Sigmoid colon (tissue), 7 donors: Measurements from ENCODE around the gene BLNK. TPM values are rescaled to one million over a fixed set of nuclear protein-coding genes. Genes with fewer than 3 reads are reported as not detected.

ENCODE experiments used
- DNase-seq: peaks from one replicate; pipeline ENCODE4 v3.0.0-alpha.2; 2019
- H3K27ac ChIP-seq, 4 donors: fragments of 200-600 bp; sonication (generic); one replicate each; pipeline ENCODE4 v1.5.1; 2016 to 2019; ENCODE audit warnings: mild to moderate bottlenecking in 1 of 4
- H3K27me3 ChIP-seq, 3 donors: fragments of 200-600 bp; sonication (generic); one replicate each; pipeline ENCODE4 v1.5.1; 2019; ENCODE audit warnings: mild to moderate bottlenecking in 1 of 3
- H3K36me3 ChIP-seq, 4 donors: fragments of 200-600 bp; sonication (generic); one replicate each; pipeline ENCODE4 v1.5.1; 2016 to 2019
- H3K4me1 ChIP-seq, 4 donors: fragments of 200-600 bp; sonication (generic); one replicate each; pipeline ENCODE4 v1.5.1; 2017 to 2019
- H3K4me3 ChIP-seq, 4 donors: fragments of 200-600 bp; sonication (generic); one replicate each; pipeline ENCODE4 v1.5.1; 2017 to 2019; ENCODE audit warnings: mild to moderate bottlenecking in 2 of 4, moderate library complexity in 1 of 4
- H3K9me3 ChIP-seq, 4 donors: fragments of 200-600 bp in 3 of 4; sonication (generic) in 3 of 4; one replicate each; pipeline versions ENCODE4 v1.5.1 to v1.6.1; 2013 to 2019
- CTCF ChIP-seq, 4 experiments: fragments of 450-650 bp in 3 of 4; fragments of 200-600 bp in 1 of 4; IDR thresholded peaks; one replicate each; pipeline ENCODE4 v1.5.1; 2016 to 2019; ENCODE audit warnings: antibody characterized with exemption in 4 of 4, mild to moderate bottlenecking in 3 of 4, moderate library complexity in 2 of 4
- EP300 ChIP-seq, 4 donors: sonication (generic); formaldehyde crosslinking; IDR thresholded peaks; one replicate each; pipeline ENCODE4 v1.6.1; 2017; ENCODE audit warnings: antibody characterized with exemption in 4 of 4
- POLR2A ChIP-seq, 2 donors: fragments of 450-650 bp; IDR thresholded peaks; one replicate each; pipeline ENCODE4 v1.6.1; 2016; ENCODE audit warnings: antibody characterized with exemption in 2 of 2, mild to moderate bottlenecking in 2 of 2, moderate library complexity in 2 of 2
- POLR2AphosphoS5 ChIP-seq, 4 donors: sonication (generic); formaldehyde crosslinking; IDR thresholded peaks; one replicate each; pipeline ENCODE4 v1.6.1; 2017; ENCODE audit warnings: antibody characterized with exemption in 4 of 4
- WGBS, 2 donors: extraction: QIAGEN DNeasy Blood & Tissue Kit; methylation state at CpG; one replicate each; pipeline ENCODE4 v1.1.7; 2013; 5-methylcytosine and 5-hydroxymethylcytosine counted together
- intact Hi-C: fragments of 100-400 bp; cut with DNase I; formaldehyde crosslinking; loops from one replicate; pipeline ENCODE4 v1.15.1; 2023
- polyA plus RNA-seq, 3 donors: library from polyadenylated mRNA; stranded (reverse); fragments of 200-250 nt; gene quantifications; one replicate each; pipeline ENCODE4 v1.2.3, GENCODE V29; 2013
- total RNA-seq, 4 donors: library from RNA; depleted of rRNA; stranded (reverse); fragments of >200 nt; gene quantifications; one replicate each; pipeline ENCODE4 v1.1.0, GENCODE V29; 2016
- donor health status: healthy with polysubstance abuse.
- donor health status: Bipolar disorder and iron deficiency.
- donor health status: healthy.

BLNK gene
- total and polyA plus RNA-seq, 7 donors, result 0.99 to 24.0 (median 2.2) TPM

GRCh38 chr10:96261132-96261531 is 10.2 kb downstream of the BLNK start:
- no peaks in the 10 kb centered on the region for H3K9me3 ChIP-seq
- no peaks in the 10 kb centered on the region for H3K4me1 ChIP-seq
- no peak for TF ChIP-seq POLR2AphosphoS5 (IDR thresholded peaks at IDR 0.05)
- TF ChIP-seq EP300 (IDR thresholded peaks at IDR 0.05), result no peak
- no peak for TF ChIP-seq CTCF (IDR thresholded peaks at IDR 0.05)
- no peak for TF ChIP-seq POLR2A (IDR thresholded peaks at IDR 0.05)
- no peak overlapping the region for H3K27ac ChIP-seq
- no peak overlapping the region for H3K4me3 ChIP-seq
- 41 to 90% methylated on average over 2 of the region's 2 CpGs for WGBS, 2 donors
- intact Hi-C loops, result no loop called here
- no peaks in the 10 kb centered on the region for H3K36me3 ChIP-seq
- no peaks in the 10 kb centered on the region for H3K27me3 ChIP-seq
- DNase-seq, result no peak

- no peak for TF ChIP-seq EP300 (IDR thresholded peaks at IDR 0.05)
- TF ChIP-seq CTCF (IDR thresholded peaks at IDR 0.05), result no peak
- Histone ChIP-seq H3K27me3 (no peaks in the 10 kb centered on the region), H3K36me3 (no peaks in the 10 kb centered on the region), H3K4me1 (no peaks in the 10 kb centered on the region), H3K27ac (no peak overlapping the region), H3K4me3 (no peak overlapping the region), H3K9me3 (no peaks in the 10 kb centered on the region)
- WGBS, 2 donors, result 13 to 62% methylated on average over 3 of the region's 3 CpGs
- no peak for DNase-seq
- intact Hi-C loops, result no loop called here
These were observed 11.4 kb downstream of the BLNK start for GRCh38 chr10:96260014-96260413.

- no peak for DNase-seq
- Histone ChIP-seq H3K4me1 (no peaks in the 10 kb centered on the region), H3K4me3 (no peak overlapping the region), H3K27me3 (no peaks in the 10 kb centered on the region), H3K9me3 (no peaks in the 10 kb centered on the region), H3K36me3 (no peaks in the 10 kb centered on the region), H3K27ac (no peak overlapping the region)
- no peak for TF ChIP-seq POLR2A (IDR thresholded peaks at IDR 0.05)
- TF ChIP-seq CTCF (IDR thresholded peaks at IDR 0.05), result no peak
- no peak for TF ChIP-seq POLR2AphosphoS5 (IDR thresholded peaks at IDR 0.05)
- TF ChIP-seq EP300 (IDR thresholded peaks at IDR 0.05), result no peak
- WGBS, 2 donors, result 83 to 88% methylated on average over 6 of the region's 6 CpGs
- intact Hi-C loops, result no loop called here
These were observed 12.2 kb downstream of the BLNK start for GRCh38 chr10:96259150-96259549.

- DNase-seq, result no peak
- 42 to 49% methylated on average over 4 of the region's 4 CpGs for WGBS, 2 donors
- TF ChIP-seq EP300 (IDR thresholded peaks at IDR 0.05) (no peak), POLR2A (IDR thresholded peaks at IDR 0.05) (no peak), POLR2AphosphoS5 (IDR thresholded peaks at IDR 0.05) (no peak), CTCF (IDR thresholded peaks at IDR 0.05) (no peak)
- Histone ChIP-seq H3K4me1 (no peaks in the 10 kb centered on the region), H3K27ac (no peak overlapping the region), H3K27me3 (no peaks in the 10 kb centered on the region), H3K9me3 (no peaks in the 10 kb centered on the region), H3K4me3 (no peak overlapping the region), H3K36me3 (no peaks in the 10 kb centered on the region)
- intact Hi-C loops, result no loop called here
These were observed 13.4 kb downstream of the BLNK start for GRCh38 chr10:96257944-96258343.

- H3K27me3 ChIP-seq, result no peaks in the 10 kb centered on the region
- no peaks in the 10 kb centered on the region for H3K9me3 ChIP-seq
- H3K4me1 ChIP-seq, result no peaks in the 10 kb centered on the region
- no peaks in the 10 kb centered on the region for H3K36me3 ChIP-seq
- H3K27ac ChIP-seq, result no peak overlapping the region
- no peak for DNase-seq
- 55 to 66% methylated on average over 6 of the region's 6 CpGs for WGBS, 2 donors
- no peak overlapping the region for H3K4me3 ChIP-seq
- intact Hi-C loops, result no loop called here
- TF ChIP-seq POLR2A (IDR thresholded peaks at IDR 0.05) (no peak), EP300 (IDR thresholded peaks at IDR 0.05) (no peak), POLR2AphosphoS5 (IDR thresholded peaks at IDR 0.05) (no peak), CTCF (IDR thresholded peaks at IDR 0.05) (no peak)
These were observed 15.6 kb downstream of the BLNK start for GRCh38 chr10:96255549-96256333.
